ENCODE measurements around the gene TSPAN17.

Gene TSPAN17

DNA sequence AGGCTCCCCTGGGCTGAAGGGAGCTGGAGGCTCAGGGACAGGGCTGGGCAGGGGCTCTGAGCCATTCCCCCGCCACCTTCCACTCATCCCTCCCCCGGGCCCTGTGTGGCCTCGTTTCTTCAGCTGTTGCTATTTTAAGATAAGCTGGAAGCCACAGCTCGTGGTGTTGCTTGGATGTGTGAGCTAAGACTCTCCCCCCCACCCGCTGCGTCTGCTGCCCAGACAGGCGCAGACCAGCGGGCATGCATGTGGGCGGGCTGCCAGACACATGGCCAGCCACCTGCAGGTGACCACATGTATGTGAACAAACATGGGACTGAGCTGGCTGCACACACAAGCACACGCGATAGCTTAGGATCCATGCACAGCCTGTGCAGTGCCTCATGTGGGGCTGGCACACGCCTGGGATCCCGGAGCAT lies 25.6 kb upstream of the TSPAN17 start:
- DNase-seq, result no peak

- no peak for DNase-seq
Observed at GRCh38 chr5:176624142-176624541, 23.1 kb upstream of the TSPAN17 start.

- no peak for DNase-seq
Observed at GRCh38 chr5:176624938-176625337, 22.3 kb upstream of the TSPAN17 start.

DNA sequence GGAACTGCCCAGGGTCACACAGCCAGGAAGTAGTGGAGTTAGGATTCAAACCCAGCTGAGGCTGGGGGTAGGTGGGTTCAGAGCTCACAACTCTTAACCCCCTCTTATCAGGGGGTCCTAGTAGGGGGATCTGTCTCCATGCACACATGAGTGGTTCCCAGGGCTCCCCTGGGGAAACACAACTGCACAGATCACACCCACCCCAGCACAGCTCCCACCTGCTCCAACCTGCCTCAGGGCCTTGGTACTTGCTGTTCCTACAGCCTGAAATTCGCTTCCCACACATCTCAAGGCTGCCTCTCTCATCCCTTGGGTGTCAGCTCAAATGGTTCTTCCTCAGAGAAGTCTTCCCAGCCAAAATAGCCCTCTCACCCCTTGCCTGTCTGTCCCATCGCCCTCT lies 21.8 kb upstream of the TSPAN17 start:
- DNase-seq, result no peak

DNA sequence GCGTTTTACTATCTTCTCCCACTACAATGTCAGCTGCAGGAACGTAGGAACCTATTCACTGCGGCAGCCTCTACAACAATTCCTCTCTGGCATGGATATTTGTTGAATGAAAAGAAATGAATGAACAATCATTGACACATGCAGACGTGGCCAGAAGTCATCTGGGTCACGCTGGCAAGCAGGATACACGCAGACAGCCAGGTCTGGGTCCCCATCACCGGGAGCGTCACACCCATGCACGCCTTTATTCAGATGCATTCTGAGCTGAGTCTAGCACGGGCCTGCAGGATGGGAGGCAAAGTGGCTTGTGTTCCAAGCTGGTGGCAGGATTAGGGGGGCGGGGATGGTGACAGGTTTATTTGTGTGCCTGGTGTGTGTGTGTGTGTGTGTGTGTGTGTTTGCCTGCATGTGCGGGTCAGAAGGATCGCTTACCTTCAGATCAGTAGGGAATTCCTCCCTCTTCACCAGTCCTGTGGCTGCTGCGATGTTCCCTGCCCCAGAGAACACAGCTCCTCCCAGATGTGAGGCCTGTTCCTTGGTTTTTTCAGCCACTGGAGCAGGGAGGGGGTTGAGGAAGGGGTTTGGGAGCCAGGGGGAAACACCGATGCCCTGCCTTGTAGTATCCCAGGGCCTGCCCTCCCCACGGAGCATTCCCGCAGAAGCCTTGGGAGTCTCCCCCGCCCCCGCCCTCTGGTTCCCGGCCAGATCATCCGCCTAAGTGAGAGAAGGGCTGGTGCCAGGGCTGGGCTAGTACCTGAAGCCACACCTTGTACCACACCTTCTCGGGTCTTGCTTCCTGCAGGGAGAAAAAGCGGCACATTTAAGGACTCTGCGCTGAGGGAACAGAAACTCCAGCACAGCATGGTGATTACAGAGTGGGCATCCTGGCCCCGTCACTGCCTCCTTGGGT lies 21.1 kb upstream of the TSPAN17 start:
- DNase-seq, result no peak

- no peak for DNase-seq
Observed at GRCh38 chr5:176626876-176627236, 20.4 kb upstream of the TSPAN17 start.

GRCh38 chr5:176627582-176627981 lies 19.7 kb upstream of the TSPAN17 start:
- DNase-seq, result no peak

GRCh38 chr5:176628406-176629228 lies 18.7 kb upstream of the TSPAN17 start:
- no peak for DNase-seq

DNA sequence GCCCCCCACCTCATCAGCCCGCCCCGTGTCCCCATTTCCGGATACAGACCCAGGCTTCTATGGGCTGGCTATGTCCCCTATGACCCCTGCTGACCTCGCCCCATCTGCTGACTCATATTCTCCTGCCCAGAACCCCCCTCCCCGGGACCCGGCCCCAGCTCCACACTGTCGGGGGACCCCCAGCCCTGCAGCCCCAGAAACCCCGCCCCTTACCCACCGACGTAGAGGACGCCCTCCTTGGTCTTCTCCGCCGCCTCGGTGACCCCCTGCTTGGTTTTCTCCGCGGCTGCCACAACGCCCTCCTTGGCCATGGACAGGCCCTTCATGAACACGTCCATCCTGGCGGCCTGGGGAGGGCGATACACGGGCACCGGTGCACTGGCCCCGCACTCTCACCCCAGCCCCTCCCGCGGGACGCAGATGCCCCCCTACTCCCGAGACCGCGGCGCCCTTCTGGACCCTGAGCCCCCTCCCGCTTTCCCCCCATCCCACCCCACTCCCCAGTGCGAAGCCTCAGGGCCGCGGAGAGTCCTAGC lies 17.9 kb upstream of the TSPAN17 start:
- no peak for DNase-seq

DNA sequence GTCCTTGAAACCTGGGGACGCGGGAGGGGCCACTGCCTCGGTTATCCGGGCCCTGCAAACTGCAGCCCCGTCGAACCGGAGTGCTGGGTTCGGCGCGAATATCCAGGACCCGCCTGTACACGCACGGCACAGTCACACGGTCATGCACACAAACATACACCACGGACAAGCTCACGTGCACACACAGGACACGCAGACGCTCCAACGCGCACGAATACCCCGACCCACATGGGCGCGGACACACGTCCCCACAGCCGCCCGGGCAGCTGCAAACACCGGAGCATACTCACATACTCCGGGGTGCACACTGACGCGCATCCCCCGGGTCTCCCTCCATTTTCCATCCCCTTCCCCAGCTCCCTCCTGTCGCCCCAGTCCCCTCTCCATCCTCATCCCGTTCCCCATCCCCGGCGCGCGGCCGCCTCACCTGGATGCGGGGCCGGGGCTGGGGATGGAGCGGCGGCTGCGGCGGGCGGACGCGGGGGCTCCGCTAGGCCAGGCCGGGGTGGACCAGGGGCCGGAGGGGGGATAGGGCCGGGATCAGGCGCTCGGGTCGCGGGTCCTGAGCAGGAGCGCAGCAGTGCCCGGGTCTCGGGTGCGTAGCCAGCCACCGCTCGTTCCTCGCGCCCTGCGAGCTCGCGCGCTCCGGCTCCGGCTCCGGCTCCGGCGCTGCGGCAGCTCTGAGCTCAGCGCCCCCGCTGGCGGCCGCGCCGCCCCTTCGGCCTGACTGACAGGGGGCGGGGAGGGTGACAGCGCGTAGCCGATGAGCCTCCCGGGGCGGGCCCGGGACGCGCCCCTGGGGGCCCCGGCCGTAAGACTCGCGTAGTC lies 17.2 kb upstream of the TSPAN17 start, which contains the start of the genes EIF4E1B and SNCB:
Gene EIF4E1B, plus strand, starts transcription at position 823 of the 828 bp plus-strand sequence. CDS start 12,113 bp downstream, outside the sequence.
Gene SNCB, minus strand, starts transcription at position 682 of the 828 bp plus-strand sequence. CDS start 880 bp downstream, outside the sequence.
- DNase-seq, result peak; percentile 30

DNA sequence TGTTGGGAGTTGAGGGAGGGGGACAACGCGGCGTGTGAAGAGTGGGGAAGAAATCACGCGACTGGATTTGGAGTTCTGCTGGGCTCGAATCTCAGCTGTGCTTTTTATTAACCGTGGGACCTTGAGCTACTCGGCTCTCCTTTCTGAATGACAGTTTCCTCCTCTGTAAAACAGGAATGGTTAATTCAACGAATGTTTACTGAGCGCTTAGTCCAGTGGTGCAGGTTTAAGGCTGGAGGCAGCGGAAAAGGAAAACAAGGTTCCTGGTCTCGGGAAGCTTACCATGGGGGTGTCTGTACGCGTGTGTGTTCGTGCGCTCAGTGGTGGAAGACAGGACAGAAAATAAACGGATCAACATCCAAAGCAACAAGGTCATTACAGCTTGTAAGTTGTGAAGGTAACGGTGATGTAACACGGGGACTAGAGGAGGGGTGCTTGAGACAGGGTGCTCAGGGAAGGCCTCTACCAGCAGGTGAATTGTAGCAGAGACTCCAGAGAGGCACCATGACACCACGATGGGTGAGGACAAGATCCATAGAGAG lies 16.5 kb upstream of the TSPAN17 start:
- no peak for DNase-seq

DNA sequence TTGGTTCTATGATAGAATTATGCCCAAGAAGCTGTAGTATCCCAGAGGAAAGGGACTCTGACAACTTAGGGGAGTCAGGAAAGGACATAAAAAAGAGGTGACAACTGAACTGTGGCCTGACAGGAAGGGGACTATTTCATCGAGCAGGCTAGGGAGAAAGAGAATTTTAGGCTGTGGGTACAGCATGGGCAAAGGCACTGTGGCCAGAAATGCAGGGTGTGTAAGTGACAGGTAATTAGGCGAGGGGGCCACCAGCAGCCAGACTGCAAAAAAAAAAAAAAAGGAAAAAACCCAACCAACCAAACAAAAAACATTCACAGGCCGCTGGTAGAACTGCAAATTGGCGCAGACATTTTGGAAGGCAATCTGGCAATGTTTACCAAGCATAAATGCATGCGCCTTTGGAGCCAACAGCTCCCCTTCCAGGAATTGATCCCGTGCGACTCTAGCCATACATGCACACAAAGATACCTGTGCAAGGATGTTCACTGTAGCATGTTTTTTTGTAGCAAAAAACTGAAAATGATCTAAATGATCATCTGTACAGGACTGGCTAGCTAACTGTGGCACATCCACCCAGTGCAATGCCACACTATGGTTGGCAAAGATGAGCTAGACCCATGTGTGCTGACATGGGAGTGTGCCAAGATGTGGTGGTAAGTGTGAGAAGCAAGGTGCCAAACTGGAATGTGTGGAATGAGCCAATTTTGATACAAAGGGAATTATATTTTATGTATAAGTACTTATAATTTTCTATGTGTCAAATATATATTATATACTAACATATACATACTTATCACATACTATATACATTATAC lies 15.7 kb upstream of the TSPAN17 start:
- DNase-seq, result no peak

GRCh38 chr5:176632745-176633144 lies 14.5 kb upstream of the TSPAN17 start:
- no peak for DNase-seq

DNA sequence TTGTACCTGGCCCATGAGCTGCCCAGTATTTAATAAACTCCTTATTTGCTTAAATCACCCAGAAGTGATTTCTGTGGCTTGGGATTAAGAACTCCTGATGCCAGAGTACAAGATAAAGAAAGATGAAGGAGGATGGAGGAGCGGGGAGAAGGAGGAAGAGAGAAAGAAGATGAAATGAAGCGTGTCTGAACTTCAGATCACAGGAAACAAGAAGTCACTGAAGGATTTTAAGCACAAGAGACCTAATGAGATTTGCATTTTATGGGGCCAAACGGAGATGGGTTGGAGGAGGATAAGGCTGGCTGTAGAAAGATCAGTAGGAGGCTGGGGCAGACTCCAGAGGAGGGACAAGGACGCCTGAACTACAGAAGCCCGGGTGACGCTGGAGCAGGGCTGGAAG lies 13.7 kb upstream of the TSPAN17 start:
- no peak for DNase-seq

DNA sequence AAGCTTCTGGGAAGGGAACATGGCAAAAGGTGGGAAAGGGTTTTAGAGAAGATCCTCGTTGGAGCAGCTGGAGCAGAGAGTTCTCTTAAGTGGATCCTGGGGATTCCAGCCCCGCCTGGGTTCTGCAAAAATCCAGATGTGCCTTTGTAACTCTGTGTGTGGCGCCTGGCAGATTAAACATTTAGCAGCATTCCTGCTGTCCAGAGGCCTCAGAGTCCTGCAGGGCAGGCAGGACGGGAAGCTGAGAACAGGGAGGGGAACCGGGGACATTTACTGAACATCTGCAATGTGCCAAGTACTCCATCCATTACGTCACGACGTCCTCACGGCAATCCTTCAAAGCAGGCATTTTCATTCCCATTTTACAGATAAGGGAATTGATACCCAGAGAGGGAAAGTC lies 10.9 kb upstream of the TSPAN17 start:
- DNase-seq, result no peak

DNA sequence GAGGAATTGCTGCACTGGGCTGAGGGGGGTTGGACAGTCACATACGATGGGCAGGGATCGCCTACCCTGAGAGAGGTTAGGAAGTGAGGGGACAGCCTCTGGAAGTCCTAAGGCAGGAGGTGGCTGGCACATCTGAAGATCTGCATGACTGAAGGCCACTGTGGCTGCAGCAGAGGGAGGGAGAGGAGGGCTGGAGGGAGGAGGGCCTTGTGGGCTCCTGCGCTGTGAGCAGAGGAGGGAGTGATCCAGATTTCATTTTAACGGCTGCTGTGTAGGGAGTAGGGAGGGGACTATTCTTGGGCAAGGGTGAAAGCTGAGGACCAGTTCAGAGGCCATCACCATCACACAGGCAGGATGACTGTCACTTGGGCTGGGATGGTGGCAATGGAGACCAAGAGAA lies 9.7 kb upstream of the TSPAN17 start:
- DNase-seq, result no peak

GRCh38 chr5:176638437-176638836 lies 8.8 kb upstream of the TSPAN17 start:
- no peak for DNase-seq

GRCh38 chr5:176639208-176639607 lies 8.1 kb upstream of the TSPAN17 start:
- DNase-seq, result no peak

GRCh38 chr5:176639981-176640380 lies 7.3 kb upstream of the TSPAN17 start:
- no peak for DNase-seq

GRCh38 chr5:176640616-176641015 lies 6.7 kb upstream of the TSPAN17 start:
- DNase-seq, result no peak

All from CD4-positive, alpha-beta T cell treated with Interleukin-10 for 1 hour (primary cell).